RKO (cell line): ENCODE measurements around the gene UGT1A7.
"Not testable (repeated sequence)": the region's sequence is repeated elsewhere in the genome, so short reads cannot be mapped to it uniquely, and the experiment has no call there.

Experiments used
- DNase-seq: peaks from one replicate; pipeline ENCODE4 v3.0.0-alpha.2; 2016; ENCODE audit warnings: low spot score

The UGT1A7 gene

GRCh38 chr2:233712611-233713261 is 31.0 kb downstream of the UGT1A7 start, which contains the start of gene UGT1A5:
Gene UGT1A5 (plus strand): TSS chr2:233712907. CDS start chr2:233712992, 85 bp downstream.
- no peak for DNase-seq

- no peak for DNase-seq
These were observed 31.5 kb downstream of the UGT1A7 start for GRCh38 chr2:233713262-233713615.

GRCh38 chr2:233714121-233714520 is 32.4 kb downstream of the UGT1A7 start:
- no peak for DNase-seq

GRCh38 chr2:233718552-233718951 is 36.9 kb downstream of the UGT1A7 start, which contains the start of gene UGT1A4:
Gene UGT1A4 (plus strand): TSS chr2:233718736. CDS start chr2:233718821, 85 bp downstream.
- DNase-seq, result no peak

GRCh38 chr2:233728723-233729301 is 47.1 kb downstream of the UGT1A7 start, which contains the start of gene UGT1A3:
Gene UGT1A3 (plus strand): TSS chr2:233729042. CDS start chr2:233729127, 85 bp downstream.
- DNase-seq, result no peak

- not testable (repeated sequence) for DNase-seq
These were observed 55.4 kb downstream of the UGT1A7 start for GRCh38 chr2:233736868-233737653.

- DNase-seq, result no peak
These were observed 59.2 kb downstream of the UGT1A7 start for GRCh38 chr2:233740870-233741269.

- no peak for DNase-seq
These were observed 62.0 kb downstream of the UGT1A7 start for GRCh38 chr2:233743464-233744259.

- no peak for DNase-seq
These were observed 63.5 kb downstream of the UGT1A7 start for GRCh38 chr2:233745073-233745755.

GRCh38 chr2:233745838-233746237 is 64.1 kb downstream of the UGT1A7 start:
- DNase-seq, result not testable (repeated sequence)

- DNase-seq, result no peak
These were observed 65.0 kb downstream of the UGT1A7 start for GRCh38 chr2:233746475-233747282.

- no peak for DNase-seq
These were observed 65.5 kb downstream of the UGT1A7 start for GRCh38 chr2:233747283-233747544.

- not testable (repeated sequence) for DNase-seq
These were observed 69.0 kb downstream of the UGT1A7 start for GRCh38 chr2:233750689-233751088.

- DNase-seq, result not testable (repeated sequence)
These were observed 69.7 kb downstream of the UGT1A7 start for GRCh38 chr2:233751212-233752009.

GRCh38 chr2:233754872-233755611 is 73.3 kb downstream of the UGT1A7 start:
- DNase-seq, result no peak

GRCh38 chr2:233756429-233757081 is 74.9 kb downstream of the UGT1A7 start:
- no peak for DNase-seq

GRCh38 chr2:233758141-233758540 is 76.4 kb downstream of the UGT1A7 start:
- no peak for DNase-seq

- DNase-seq, result no peak
These were observed 77.1 kb downstream of the UGT1A7 start for GRCh38 chr2:233758849-233759248.

- DNase-seq, result no peak
These were observed 78.3 kb downstream of the UGT1A7 start, which contains the start of gene UGT1A1 for GRCh38 chr2:233760043-233760442. Gene UGT1A1 (plus strand): TSS chr2:233760270. CDS start chr2:233760288, 18 bp downstream.
